Activated CD4-positive, alpha-beta T cell treated with anti-CD3 and anti-CD28 coated beads, Interleukin-2, amount 10 ng/mL, durations not matched to agents 7 days and 5 days (primary cell): ENCODE data around the gene ZNF30. TPM values are rescaled to one million over a fixed set of nuclear protein-coding genes. Genes with fewer than 3 reads are reported as not detected.

Experiments used
- total RNA-seq, 2 experiments: library from RNA; stranded (reverse); gene quantifications; one replicate each; pipeline ENCODE4 v1.2.3, GENCODE V29; 2021

Gene ZNF30
- total RNA-seq, 2 experiments from 2014 or later = 4.0 to 4.8 TPM

Other genes with a start within 250 kb of the ZNF30 start
- gene SCGB2B2, start 249.7 kb upstream of the ZNF30 start, total RNA-seq = under 1 TPM; 0.35 to 0.65 TPM
- 10 to 100 TPM; 23.1 to 24.3 TPM for gene ZNF302, start 249.2 kb upstream of the ZNF30 start, total RNA-seq
- gene ZNF181, start 192.7 kb upstream of the ZNF30 start, total RNA-seq = 1 to 10 TPM; 6.1 to 6.5 TPM
- 1 to 10 TPM; 5.3 to 6.1 TPM for gene ZNF599, start 153.7 kb upstream of the ZNF30 start, total RNA-seq
- 10 to 100 TPM; 14.8 to 15.3 TPM for gene ZNF792, start 37.3 kb downstream of the ZNF30 start, total RNA-seq
- 100 to 1,000 TPM; 106 to 114 TPM for gene GRAMD1A, start 73.4 kb downstream of the ZNF30 start, total RNA-seq
- gene SCN1B, start 103.6 kb downstream of the ZNF30 start, total RNA-seq = under 1 TPM; 0.50 to 0.97 TPM
- not detected for gene HPN, start 114.8 kb downstream of the ZNF30 start, total RNA-seq
- gene FXYD3, start 188.9 kb downstream of the ZNF30 start, total RNA-seq = not detected
- gene LGI4, start 208.2 kb downstream of the ZNF30 start, total RNA-seq = under 1 TPM; 0.37 to 0.40 TPM
- 1 to 10 TPM; 1.0 to 1.8 TPM for gene FXYD1, start 211.9 kb downstream of the ZNF30 start, total RNA-seq
- 1 to 10 TPM; 4.5 to 5.0 TPM for gene FXYD7, start 216.4 kb downstream of the ZNF30 start, total RNA-seq
- gene FXYD5, start 227.8 kb downstream of the ZNF30 start, total RNA-seq = 100 to 1,000 TPM; 455 to 524 TPM